ENCODE results near the gene TNRC6A.

DNA sequence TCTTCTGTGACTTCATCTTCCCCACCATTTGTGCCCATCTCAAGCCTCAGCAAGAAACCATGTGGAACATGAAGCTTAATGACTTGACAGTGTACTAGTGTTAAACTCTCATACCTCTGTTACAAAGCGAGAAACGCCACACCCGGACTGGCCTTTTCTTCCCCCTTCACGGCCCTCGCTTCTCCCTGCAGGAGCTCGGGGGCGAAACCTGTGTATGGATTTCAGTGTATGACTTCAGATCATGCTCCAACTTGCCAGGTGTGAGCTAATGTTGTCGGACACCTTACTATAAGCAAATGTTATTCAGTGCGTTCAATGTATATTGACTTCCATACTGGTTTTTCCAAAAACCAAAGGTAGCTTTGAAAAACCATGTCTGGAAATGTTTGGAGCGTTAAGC lies 96.2 kb downstream of the TNRC6A start:
- TF ChIP-seq CTCF (IDR thresholded peaks at IDR 0.05) (no peak), POLR2A (IDR thresholded peaks at IDR 0.05) (no peak)

Measured in adrenal gland (tissue), 5 donors.